SK-N-SH (cell line): ENCODE data around the gene S100A10.

ENCODE experiments used
- CTCF ChIP-seq: fragments of 200-600 bp; sonication (generic); IDR thresholded peaks from 2 replicates; pipeline ENCODE4 v1.6.1; 2017; ENCODE audit warnings: antibody characterized with exemption, mild to moderate bottlenecking, moderate library complexity
- EP300 ChIP-seq, 2 experiments: IDR thresholded peaks; 2 replicates each; pipeline versions ENCODE4 v1.4.0 to v1.6.1; 2012; ENCODE audit warnings: borderline replicate concordance in 1 of 2, low read depth in 1 of 2, low read length in 1 of 2
- JUND ChIP-seq: IDR thresholded peaks from 2 replicates; pipeline ENCODE4 v1.4.0; 2012
- MAX ChIP-seq: IDR thresholded peaks from 2 replicates; pipeline ENCODE4 v1.4.0; 2012; ENCODE audit warnings: low read depth
- MXI1 ChIP-seq: IDR thresholded peaks from 2 replicates; pipeline ENCODE4 v1.6.1; 2012; ENCODE audit warnings: mild to moderate bottlenecking, low read depth, low read length, improper control_type of control experiment
- RCOR1 ChIP-seq: fragments of 150-350 bp; IDR thresholded peaks from 2 replicates; pipeline ENCODE4 v1.6.1; 2017; ENCODE audit warnings: antibody characterized with exemption, low read length
- SIN3A ChIP-seq: IDR thresholded peaks from 2 replicates; pipeline ENCODE4 v1.6.1; 2012; ENCODE audit warnings: low read depth, mild to moderate bottlenecking, low read length, moderate library complexity, borderline replicate concordance
- TEAD4 ChIP-seq: IDR thresholded peaks from 2 replicates; pipeline ENCODE4 v1.4.0; 2012; ENCODE audit warnings: mild to moderate bottlenecking, borderline replicate concordance; ENCODE audit not compliant: insufficient read depth
- TF ChIP-seq, protein P1 (sequence below): IDR thresholded peaks from 2 replicates; pipeline ENCODE4 v1.6.1; 2012; ENCODE audit warnings: mild to moderate bottlenecking, low read depth, low read length, moderate library complexity

- TF ChIP-seq MXI1 (no peak), RCOR1 (no peak), MAX (no peak), CTCF (no peak), SIN3A (no peak), JUND (no peak), TEAD4 (no peak), EP300 (IDR thresholded peaks at IDR 0.05; ENCODE audit: borderline replicate concordance in 1 of 2, low read depth in 1 of 2, low read length in 1 of 2) (no peak)
- TF ChIP-seq, protein P1, sequence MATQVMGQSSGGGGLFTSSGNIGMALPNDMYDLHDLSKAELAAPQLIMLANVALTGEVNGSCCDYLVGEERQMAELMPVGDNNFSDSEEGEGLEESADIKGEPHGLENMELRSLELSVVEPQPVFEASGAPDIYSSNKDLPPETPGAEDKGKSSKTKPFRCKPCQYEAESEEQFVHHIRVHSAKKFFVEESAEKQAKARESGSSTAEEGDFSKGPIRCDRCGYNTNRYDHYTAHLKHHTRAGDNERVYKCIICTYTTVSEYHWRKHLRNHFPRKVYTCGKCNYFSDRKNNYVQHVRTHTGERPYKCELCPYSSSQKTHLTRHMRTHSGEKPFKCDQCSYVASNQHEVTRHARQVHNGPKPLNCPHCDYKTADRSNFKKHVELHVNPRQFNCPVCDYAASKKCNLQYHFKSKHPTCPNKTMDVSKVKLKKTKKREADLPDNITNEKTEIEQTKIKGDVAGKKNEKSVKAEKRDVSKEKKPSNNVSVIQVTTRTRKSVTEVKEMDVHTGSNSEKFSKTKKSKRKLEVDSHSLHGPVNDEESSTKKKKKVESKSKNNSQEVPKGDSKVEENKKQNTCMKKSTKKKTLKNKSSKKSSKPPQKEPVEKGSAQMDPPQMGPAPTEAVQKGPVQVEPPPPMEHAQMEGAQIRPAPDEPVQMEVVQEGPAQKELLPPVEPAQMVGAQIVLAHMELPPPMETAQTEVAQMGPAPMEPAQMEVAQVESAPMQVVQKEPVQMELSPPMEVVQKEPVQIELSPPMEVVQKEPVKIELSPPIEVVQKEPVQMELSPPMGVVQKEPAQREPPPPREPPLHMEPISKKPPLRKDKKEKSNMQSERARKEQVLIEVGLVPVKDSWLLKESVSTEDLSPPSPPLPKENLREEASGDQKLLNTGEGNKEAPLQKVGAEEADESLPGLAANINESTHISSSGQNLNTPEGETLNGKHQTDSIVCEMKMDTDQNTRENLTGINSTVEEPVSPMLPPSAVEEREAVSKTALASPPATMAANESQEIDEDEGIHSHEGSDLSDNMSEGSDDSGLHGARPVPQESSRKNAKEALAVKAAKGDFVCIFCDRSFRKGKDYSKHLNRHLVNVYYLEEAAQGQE, result no peak
These were observed 45.2 kb upstream of the S100A10 start for GRCh38 chr1:152038871-152039270.
